Osteocyte (in vitro differentiated cells): ENCODE results near the gene MRPL9. TPM values are rescaled to one million over a fixed set of nuclear protein-coding genes. Genes with fewer than 3 reads are reported as not detected.

Source experiments
- DNase-seq: peaks from one replicate; pipeline ENCODE4 v3.0.0; 2021; ENCODE audit warnings: mixed read lengths; ENCODE audit not compliant: unreplicated experiment; ENCODE audit errors: extremely low spot score
- H3K27ac Mint-ChIP-seq: one replicate; pipeline ENCODE4 v1.8.0; 2021; ENCODE audit warnings: mild to moderate bottlenecking, mixed read lengths; ENCODE audit not compliant: unreplicated experiment
- H3K27me3 Mint-ChIP-seq: one replicate; pipeline ENCODE4 v1.8.0; 2021; ENCODE audit warnings: mixed read lengths; ENCODE audit not compliant: unreplicated experiment
- H3K36me3 Mint-ChIP-seq: one replicate; pipeline ENCODE4 v1.8.0; 2021; ENCODE audit warnings: mixed read lengths; ENCODE audit not compliant: unreplicated experiment
- H3K4me1 Mint-ChIP-seq: one replicate; pipeline ENCODE4 v1.8.0; 2021; ENCODE audit warnings: mixed read lengths; ENCODE audit not compliant: unreplicated experiment
- H3K4me3 Mint-ChIP-seq: one replicate; pipeline ENCODE4 v1.8.0; 2021; ENCODE audit warnings: mild to moderate bottlenecking, moderate library complexity, mixed read lengths; ENCODE audit not compliant: unreplicated experiment
- H3K9me3 Mint-ChIP-seq: one replicate; pipeline ENCODE4 v1.8.0; 2021; ENCODE audit warnings: mixed read lengths; ENCODE audit not compliant: unreplicated experiment
- CTCF ChIP-seq: fragments of 200-600 bp; sonication (generic); IDR thresholded peaks from 2 replicates; pipeline ENCODE4 v1.5.0; 2021; ENCODE audit warnings: antibody characterized with exemption, mild to moderate bottlenecking, moderate library complexity
- long read RNA-seq: library from polyadenylated mRNA; unstranded; transcript quantifications from one replicate; pipeline ENCODE4 v2.0.0, GENCODE V29; 2021
- total RNA-seq: library from RNA; stranded (reverse); gene quantifications from 2 replicates; pipeline ENCODE4 v1.2.1, GENCODE V29; 2021

The MRPL9 gene
- 67.4 and 73.0 TPM in 2 replicates for total RNA-seq
- long read RNA-seq, transcript MRPL9-201 (6 exons, 882 nt): minor isoform, 10 of 171 reads
- long read RNA-seq, transcript MRPL9-202 (7 exons, 1,296 nt): major isoform, 138 of 171 reads
- long read RNA-seq, partial matches to known transcripts: 1 of 171 reads
- long read RNA-seq, other reads (novel, unspliced or antisense): 22 of 171 reads

GRCh38 chr1:151762941-151763921, at the start of gene MRPL9:
Gene MRPL9, minus strand, starts transcription at chr1:151763496. Its CDS starts 17 bp downstream, at chr1:151763479.
- H3K27me3 Mint-ChIP-seq: no peaks in the 10 kb centered on the region
- peaks cover 17% of the 10 kb centered on the region for H3K36me3 Mint-ChIP-seq
- H3K4me3 Mint-ChIP-seq: peak within 1 kb of the TSS; percentile 85
- peaks cover 17% of the 10 kb centered on the region for H3K4me1 Mint-ChIP-seq
- no peaks in the 10 kb centered on the region for H3K9me3 Mint-ChIP-seq
- peak; percentile 94 for DNase-seq
- TF ChIP-seq CTCF: no peak
- H3K27ac Mint-ChIP-seq: peak within 1 kb of the TSS; percentile 94

GRCh38 chr1:151811181-151811580, 47.9 kb upstream of the MRPL9 start:
- H3K4me1 Mint-ChIP-seq: no peaks in the 10 kb centered on the region
- TF ChIP-seq CTCF: no peak
- no peak for DNase-seq
- no peaks in the 10 kb centered on the region for H3K9me3 Mint-ChIP-seq
- H3K36me3 Mint-ChIP-seq: no peaks in the 10 kb centered on the region
- H3K27me3 Mint-ChIP-seq: peaks cover 37% of the 10 kb centered on the region
- H3K27ac Mint-ChIP-seq: no peak overlapping the region
- H3K4me3 Mint-ChIP-seq: no peak overlapping the region

- TF ChIP-seq CTCF: no peak
- no peak for DNase-seq
- peaks cover 45% of the 10 kb centered on the region for H3K27me3 Mint-ChIP-seq
- no peaks in the 10 kb centered on the region for H3K9me3 Mint-ChIP-seq
- no peaks in the 10 kb centered on the region for H3K36me3 Mint-ChIP-seq
- no peak overlapping the region for H3K4me3 Mint-ChIP-seq
- H3K4me1 Mint-ChIP-seq: no peaks in the 10 kb centered on the region
- H3K27ac Mint-ChIP-seq: no peak overlapping the region
These were observed 46.8 kb upstream of the MRPL9 start for GRCh38 chr1:151809985-151810556.

GRCh38 chr1:151809290-151809984, 46.1 kb upstream of the MRPL9 start:
- H3K4me1 Mint-ChIP-seq: no peaks in the 10 kb centered on the region
- no peak for DNase-seq
- H3K9me3 Mint-ChIP-seq: no peaks in the 10 kb centered on the region
- H3K36me3 Mint-ChIP-seq: no peaks in the 10 kb centered on the region
- no peak overlapping the region for H3K27ac Mint-ChIP-seq
- no peak overlapping the region for H3K4me3 Mint-ChIP-seq
- H3K27me3 Mint-ChIP-seq: peaks cover 52% of the 10 kb centered on the region
- TF ChIP-seq CTCF: no peak
